ENCODE data around the gene ELOVL1. TPM values are rescaled to one million over a fixed set of nuclear protein-coding genes. Genes with fewer than 3 reads are reported as not detected.

The ELOVL1 gene
- total and polyA plus RNA-seq, 2 of the 13 experiments (the other 11 are each of a cell fraction or from before 2014, with no cell fraction given): 55.2 to 77.4 TPM

DNA sequence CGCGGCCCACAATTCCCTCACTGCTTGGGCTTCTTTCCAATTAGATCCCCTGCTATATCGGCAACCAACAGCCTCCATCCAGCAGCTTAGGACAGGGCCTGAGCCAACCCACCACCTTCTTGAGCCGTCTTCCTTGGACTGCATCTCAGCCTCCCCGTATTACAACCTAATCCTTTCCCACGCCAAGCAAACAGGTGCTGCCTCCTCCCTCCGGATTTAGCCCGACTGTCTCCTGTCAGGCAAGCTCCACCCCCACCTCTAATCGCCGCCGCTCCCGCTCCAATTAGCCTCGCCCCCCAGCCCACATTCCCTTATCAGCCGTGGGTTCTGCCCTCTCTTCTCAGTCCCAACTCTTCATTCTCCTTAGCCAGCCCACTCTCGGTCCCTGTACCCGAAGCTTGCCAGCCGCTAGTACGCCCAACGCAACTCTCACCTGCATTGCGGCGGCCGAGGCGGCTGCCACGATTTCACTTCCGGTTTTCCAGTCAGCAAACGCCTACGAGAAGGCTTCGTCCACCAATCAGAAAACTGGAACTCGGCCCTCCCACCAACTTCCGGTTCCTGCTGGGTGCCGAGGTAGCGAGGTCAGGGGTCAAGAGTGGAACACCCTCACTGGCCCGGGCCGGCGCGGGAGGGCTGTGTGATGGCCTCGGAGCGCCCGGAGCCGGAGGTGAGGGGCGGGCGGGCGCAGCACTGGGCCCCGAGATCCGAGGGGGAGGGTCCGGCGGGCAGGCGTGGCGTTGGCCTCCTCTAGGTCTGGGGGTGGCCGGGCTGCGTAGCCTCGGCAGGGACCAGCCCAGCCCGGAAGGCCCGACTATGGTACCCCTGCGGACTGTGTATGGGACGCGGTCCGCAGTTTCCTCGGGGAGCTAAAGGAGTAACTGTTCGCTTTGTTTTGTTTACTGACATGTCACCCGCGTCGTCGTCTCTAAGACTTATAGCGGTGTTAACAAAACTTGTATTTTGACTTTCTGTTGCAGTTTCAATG lies 21.8 kb upstream of the ELOVL1 start, which contains the start of the genes MED8 and SZT2 (continued):
- TF ChIP-seq SOX13 (IDR thresholded peaks at IDR 0.05) (no peak), SOX13 (CRISPR knock-in tag; conservative IDR thresholded peaks at IDR 0.05 in 1 of 2, IDR thresholded peaks at IDR 0.05 in 1 of 2) (0 out of 4 replicates have a peak, but pooled peaks of 1 of the 2 experiments have one; percentile 16), BHLHE40 (IDR thresholded peaks at IDR 0.05; ENCODE audit: low read length) (no peak), ZNF138 (CRISPR knock-in tag; IDR thresholded peaks at IDR 0.05; ENCODE audit: low read depth) (no peak), NPAS2 (CRISPR knock-in tag; IDR thresholded peaks at IDR 0.05; ENCODE audit: borderline replicate concordance) (no peak), SMAD1 (CRISPR knock-in tag; IDR thresholded peaks at IDR 0.05; ENCODE audit: borderline replicate concordance, low read depth) (no peak), RFX1 (IDR thresholded peaks at IDR 0.05) (no peak), GABPB1 (CRISPR knock-in tag; IDR thresholded peaks at IDR 0.05) (peak; percentile 100), ISL2 (CRISPR knock-in tag; IDR thresholded peaks at IDR 0.05) (no peak; the same call in 1 of the 2 replicates), MAF1 (CRISPR knock-in tag; IDR thresholded peaks at IDR 0.05; ENCODE audit: borderline replicate concordance) (no peak), ZFP82 (CRISPR knock-in tag; IDR thresholded peaks at IDR 0.05; ENCODE audit: borderline replicate concordance) (no peak), POLR2A (IDR thresholded peaks at IDR 0.05; ENCODE audit: insufficient read depth in 1 of 2, low read depth in 2 of 2, low read length in 2 of 2) (peak; percentile 88), ZNF224 (CRISPR knock-in tag; IDR thresholded peaks at IDR 0.05) (0 out of 2 replicates have a peak, but pooled peaks have one; percentile 90), ZNF614 (CRISPR knock-in tag; IDR thresholded peaks at IDR 0.05; ENCODE audit: borderline replicate concordance) (0 out of 2 replicates have a peak, but pooled peaks have one; percentile 59), FOXO1 (CRISPR knock-in tag; IDR thresholded peaks at IDR 0.05) (no peak), JDP2 (CRISPR knock-in tag; IDR thresholded peaks at IDR 0.05; ENCODE audit: borderline replicate concordance) (no peak), SETDB1 (CRISPR knock-in tag; IDR thresholded peaks at IDR 0.05; ENCODE audit: borderline replicate concordance) (no peak)
- TF ChIP-seq, protein P1, sequence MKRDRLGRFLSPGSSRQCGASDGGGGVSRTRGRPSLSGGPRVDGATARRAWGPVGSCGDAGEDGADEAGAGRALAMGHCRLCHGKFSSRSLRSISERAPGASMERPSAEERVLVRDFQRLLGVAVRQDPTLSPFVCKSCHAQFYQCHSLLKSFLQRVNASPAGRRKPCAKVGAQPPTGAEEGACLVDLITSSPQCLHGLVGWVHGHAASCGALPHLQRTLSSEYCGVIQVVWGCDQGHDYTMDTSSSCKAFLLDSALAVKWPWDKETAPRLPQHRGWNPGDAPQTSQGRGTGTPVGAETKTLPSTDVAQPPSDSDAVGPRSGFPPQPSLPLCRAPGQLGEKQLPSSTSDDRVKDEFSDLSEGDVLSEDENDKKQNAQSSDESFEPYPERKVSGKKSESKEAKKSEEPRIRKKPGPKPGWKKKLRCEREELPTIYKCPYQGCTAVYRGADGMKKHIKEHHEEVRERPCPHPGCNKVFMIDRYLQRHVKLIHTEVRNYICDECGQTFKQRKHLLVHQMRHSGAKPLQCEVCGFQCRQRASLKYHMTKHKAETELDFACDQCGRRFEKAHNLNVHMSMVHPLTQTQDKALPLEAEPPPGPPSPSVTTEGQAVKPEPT (CRISPR knock-in tag; IDR thresholded peaks at IDR 0.05; ENCODE audit: low read depth): peak; percentile 58; the same call in 1 of the 2 replicates
- TF ChIP-seq, protein P2, sequence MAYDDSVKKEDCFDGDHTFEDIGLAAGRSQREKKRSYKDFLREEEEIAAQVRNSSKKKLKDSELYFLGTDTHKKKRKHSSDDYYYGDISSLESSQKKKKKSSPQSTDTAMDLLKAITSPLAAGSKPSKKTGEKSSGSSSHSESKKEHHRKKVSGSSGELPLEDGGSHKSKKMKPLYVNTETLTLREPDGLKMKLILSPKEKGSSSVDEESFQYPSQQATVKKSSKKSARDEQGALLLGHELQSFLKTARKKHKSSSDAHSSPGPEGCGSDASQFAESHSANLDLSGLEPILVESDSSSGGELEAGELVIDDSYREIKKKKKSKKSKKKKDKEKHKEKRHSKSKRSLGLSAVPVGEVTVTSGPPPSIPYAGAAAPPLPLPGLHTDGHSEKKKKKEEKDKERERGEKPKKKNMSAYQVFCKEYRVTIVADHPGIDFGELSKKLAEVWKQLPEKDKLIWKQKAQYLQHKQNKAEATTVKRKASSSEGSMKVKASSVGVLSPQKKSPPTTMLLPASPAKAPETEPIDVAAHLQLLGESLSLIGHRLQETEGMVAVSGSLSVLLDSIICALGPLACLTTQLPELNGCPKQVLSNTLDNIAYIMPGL (CRISPR knock-in tag; IDR thresholded peaks at IDR 0.05; ENCODE audit: borderline replicate concordance in 1 of 2, low read depth in 1 of 2): peak; percentile 14 to 70; a peak in 3 of 4 replicates
- TF ChIP-seq, protein P3, sequence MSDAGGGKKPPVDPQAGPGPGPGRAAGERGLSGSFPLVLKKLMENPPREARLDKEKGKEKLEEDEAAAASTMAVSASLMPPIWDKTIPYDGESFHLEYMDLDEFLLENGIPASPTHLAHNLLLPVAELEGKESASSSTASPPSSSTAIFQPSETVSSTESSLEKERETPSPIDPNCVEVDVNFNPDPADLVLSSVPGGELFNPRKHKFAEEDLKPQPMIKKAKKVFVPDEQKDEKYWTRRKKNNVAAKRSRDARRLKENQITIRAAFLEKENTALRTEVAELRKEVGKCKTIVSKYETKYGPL (CRISPR knock-in tag; IDR thresholded peaks at IDR 0.05): no peak
